ENCODE measurements around the gene GPATCH8. TPM values are rescaled to one million over a fixed set of nuclear protein-coding genes. Genes with fewer than 3 reads are reported as not detected.

The GPATCH8 gene
- total and polyA plus RNA-seq, 2 of the 8 experiments (the other 6 are each of a cell fraction or from before 2014, with no cell fraction given): 20.5 to 58.1 TPM

DNA sequence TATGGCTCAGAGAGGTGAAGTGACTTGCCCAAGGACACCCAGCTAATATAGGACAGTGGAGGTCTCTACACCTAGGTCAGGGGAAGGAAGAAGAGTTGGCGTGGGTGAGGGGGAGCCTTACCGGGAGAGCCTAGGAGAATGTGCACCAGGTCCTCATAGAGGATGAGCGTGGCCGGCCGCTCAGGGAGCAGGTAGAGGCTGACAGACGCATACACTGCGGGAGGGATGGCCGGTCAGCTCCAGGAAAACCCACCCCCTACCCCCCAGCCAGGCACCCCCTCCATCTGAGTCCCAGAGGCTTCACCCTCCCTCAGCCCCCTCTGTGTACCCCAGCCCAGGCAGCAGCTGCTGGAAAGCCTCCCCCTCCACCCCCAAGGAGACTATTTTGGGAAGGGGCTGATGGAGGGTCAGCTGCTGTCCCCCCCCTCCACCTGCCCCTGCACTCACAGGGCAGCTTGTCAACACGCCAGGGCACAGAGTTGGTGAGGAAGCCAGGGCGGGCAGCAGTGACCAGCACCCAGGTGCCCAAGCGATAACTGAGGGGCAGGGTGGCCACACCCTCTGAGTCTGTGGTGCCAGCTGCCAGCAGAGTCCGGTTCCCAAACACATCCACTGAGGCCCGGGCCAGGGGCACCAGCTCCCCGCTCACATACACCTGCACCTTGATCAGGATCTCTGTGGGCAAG is 143.6 kb downstream of the GPATCH8 start:
- WGBS, 2 experiments (ENCODE audit: extremely low coverage in 1 of 2, insufficient coverage in 1 of 2, insufficient read length in 1 of 2, insufficient replicate concordance in 2 of 2, low coverage in 1 of 2, low lambda C conversion rate in 2 of 2, missing lambda C conversion rate in 1 of 2): 88% methylated on average over 12 of the region's 14 CpGs; no CpG with 5 or more reads in 1 of the 2 experiments
- peaks cover 0 to 7% of the 10 kb centered on the region in 2 experiments; a peak in 1 of 4 replicates for H3K79me2 ChIP-seq (ENCODE audit: control insufficient read depth in 1 of 2, insufficient read depth in 2 of 2, low read length in 2 of 2)
- H3K9me3 ChIP-seq (ENCODE audit: insufficient read depth in 2 of 2, low read depth in 1 of 2, low read length in 1 of 2): no peaks in the 10 kb centered on the region
- H2BK5ac ChIP-seq (ENCODE audit: low read depth, low read length): no peak overlapping the region
- no peak overlapping the region for H3K4ac ChIP-seq (replicated peaks; ENCODE audit: insufficient read length, low read depth, low read length)
- H3K23ac ChIP-seq (ENCODE audit: insufficient read length): no peak overlapping the region
- H3K56ac ChIP-seq (replicated peaks; ENCODE audit: insufficient read length, low read depth, low read length): no peak overlapping the region
- H2BK15ac ChIP-seq (ENCODE audit: low read length): no peak overlapping the region
- H3K9ac ChIP-seq (replicated peaks in 1 of 4; ENCODE audit: extremely low read depth in 1 of 4, low read depth in 3 of 4, low read length in 3 of 4): no peak overlapping the region
- H3K14ac ChIP-seq (ENCODE audit: insufficient read length): no peak overlapping the region
- H3K79me1 ChIP-seq (ENCODE audit: low read depth, low read length): peaks cover 12% of the 10 kb centered on the region
- no peak overlapping the region for H2BK120ac ChIP-seq (replicated peaks; ENCODE audit: low read depth, low read length)
- H3K18ac ChIP-seq (ENCODE audit: extremely low read depth, low read length): no peak overlapping the region
- peaks cover 3 to 27% of the 10 kb centered on the region in 2 experiments for H4K20me1 ChIP-seq (replicated peaks in 1 of 2; ENCODE audit: control insufficient read depth in 1 of 2, insufficient read depth in 2 of 2, low read length in 2 of 2)
- peaks cover 0 to 6% (median 1%) of the 10 kb centered on the region in 4 experiments; a peak in 1 of 8 replicates for H3K36me3 ChIP-seq (ENCODE audit: control insufficient read depth in 2 of 4, insufficient read depth in 4 of 4, low read length in 3 of 4)
- H4K8ac ChIP-seq (ENCODE audit: extremely low read depth, insufficient read depth, low read length): no peak overlapping the region; the same call in 1 of the 2 replicates
- CTCF ChIA-PET (ENCODE audit: partially characterized antibody): interaction anchor here (0.7 to 10.1 kb wide), 9 partner anchors 8 to 275 kb away, joined by 3 to 177 read pairs (median 4); partner anchors contain the start of gene GRN
- peaks cover 5% of the 10 kb centered on the region; the same call in 1 of the 2 replicates for H3K23me2 ChIP-seq (ENCODE audit: low read depth, low read length)
- no peak for FAIRE-seq
- no peak overlapping the region for H3K4me3 ChIP-seq (ENCODE audit: extremely low read depth in 1 of 4, insufficient read depth in 2 of 4, low read depth in 3 of 4, low read length in 4 of 4)
- POLR2A ChIA-PET (ENCODE audit: partially characterized antibody): interaction anchor here (0.6 to 3.3 kb wide), 5 partner anchors 16 to 1340 kb away, joined by 3 to 10 read pairs (median 3); partner anchors contain the start of gene RUNDC3A
- no peak overlapping the region for H4K91ac ChIP-seq (replicated peaks; ENCODE audit: insufficient read length, low read length)
- no peak overlapping the region for H3K27ac ChIP-seq (ENCODE audit: low read depth, low read length)
- no peak overlapping the region for H2BK20ac ChIP-seq (ENCODE audit: low read length)
- H2AFZ ChIP-seq (ENCODE audit: low read length): no peak overlapping the region
- H3K4me1 ChIP-seq (replicated peaks in 1 of 4; ENCODE audit: control insufficient read depth in 3 of 4, insufficient read depth in 4 of 4, low read length in 3 of 4): peaks cover 9 to 25% (median 18%) of the 10 kb centered on the region in 4 experiments
- no peak for DNase-seq (ENCODE audit: low read depth in 1 of 2, low spot score in 2 of 2)
- no peak overlapping the region for H3K4me2 ChIP-seq (ENCODE audit: insufficient read depth in 1 of 2, low read depth in 2 of 2, low read length in 2 of 2)
- no peak overlapping the region for H2AK5ac ChIP-seq (ENCODE audit: low read depth, low read length)
- no peaks in the 10 kb centered on the region for H3K27me3 ChIP-seq (replicated peaks in 1 of 4; ENCODE audit: control insufficient read depth in 3 of 4, extremely low read depth in 1 of 4, insufficient read depth in 3 of 4, low read length in 3 of 4)
- no peak overlapping the region for H2BK12ac ChIP-seq (ENCODE audit: low read depth, low read length)
- no peak overlapping the region for H4K5ac ChIP-seq (ENCODE audit: insufficient read length, low read depth, low read length)
- TF ChIP-seq SAP30 (IDR thresholded peaks at IDR 0.05; ENCODE audit: insufficient read depth, insufficient replicate concordance, low read length) (no peak), SIX5 (IDR thresholded peaks at IDR 0.05; ENCODE audit: low read depth, low read length) (no peak)

Measured in H1 (cell line).